Gastroesophageal sphincter (tissue), 3 donors: Measurements from ENCODE around the gene SNAPC3.

Experiments used
- POLR2A ChIP-seq, 2 donors: fragments of 450-650 bp; IDR thresholded peaks; one replicate each; pipeline ENCODE4 v1.6.1; 2017; ENCODE audit warnings: antibody characterized with exemption in 2 of 2, mild to moderate bottlenecking in 2 of 2, moderate library complexity in 1 of 2
- POLR2AphosphoS5 ChIP-seq: sonication (generic); formaldehyde crosslinking; IDR thresholded peaks from one replicate; pipeline ENCODE4 v1.6.1; 2017; ENCODE audit warnings: antibody characterized with exemption
- TF ChIP-seq, protein P1 (sequence below), 4 experiments: fragments of 200-600 bp in 2 of 4; fragments of 450-650 bp in 2 of 4; sonication (generic) in 1 of 4; IDR thresholded peaks; one replicate each; pipeline ENCODE4 v1.5.1; 2017 to 2019; ENCODE audit warnings: antibody characterized with exemption in 4 of 4, mild to moderate bottlenecking in 2 of 4, moderate library complexity in 2 of 4

DNA sequence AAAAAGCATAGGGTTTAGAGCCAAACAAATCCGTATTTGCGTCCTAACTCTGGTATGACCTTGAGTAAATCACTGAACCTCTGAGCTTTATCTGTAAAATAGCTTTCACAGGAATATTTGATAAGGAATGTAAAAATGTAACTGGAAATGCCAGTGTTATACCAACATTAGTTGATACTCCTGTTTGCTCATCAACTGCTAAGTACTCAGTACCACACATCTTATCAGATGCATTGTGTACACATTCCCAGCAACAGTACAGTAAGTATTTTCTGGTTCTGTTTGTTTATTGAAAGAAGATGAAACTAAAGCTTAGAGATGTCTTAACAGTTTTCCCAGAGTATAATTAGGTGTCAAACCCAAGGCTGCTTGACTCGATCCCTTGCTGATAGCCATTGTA, 21.5 kb downstream of the SNAPC3 start:
- no peak for TF ChIP-seq POLR2A (IDR thresholded peaks at IDR 0.05)
- no peak for TF ChIP-seq POLR2AphosphoS5
- TF ChIP-seq, protein P1, sequence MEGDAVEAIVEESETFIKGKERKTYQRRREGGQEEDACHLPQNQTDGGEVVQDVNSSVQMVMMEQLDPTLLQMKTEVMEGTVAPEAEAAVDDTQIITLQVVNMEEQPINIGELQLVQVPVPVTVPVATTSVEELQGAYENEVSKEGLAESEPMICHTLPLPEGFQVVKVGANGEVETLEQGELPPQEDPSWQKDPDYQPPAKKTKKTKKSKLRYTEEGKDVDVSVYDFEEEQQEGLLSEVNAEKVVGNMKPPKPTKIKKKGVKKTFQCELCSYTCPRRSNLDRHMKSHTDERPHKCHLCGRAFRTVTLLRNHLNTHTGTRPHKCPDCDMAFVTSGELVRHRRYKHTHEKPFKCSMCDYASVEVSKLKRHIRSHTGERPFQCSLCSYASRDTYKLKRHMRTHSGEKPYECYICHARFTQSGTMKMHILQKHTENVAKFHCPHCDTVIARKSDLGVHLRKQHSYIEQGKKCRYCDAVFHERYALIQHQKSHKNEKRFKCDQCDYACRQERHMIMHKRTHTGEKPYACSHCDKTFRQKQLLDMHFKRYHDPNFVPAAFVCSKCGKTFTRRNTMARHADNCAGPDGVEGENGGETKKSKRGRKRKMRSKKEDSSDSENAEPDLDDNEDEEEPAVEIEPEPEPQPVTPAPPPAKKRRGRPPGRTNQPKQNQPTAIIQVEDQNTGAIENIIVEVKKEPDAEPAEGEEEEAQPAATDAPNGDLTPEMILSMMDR (IDR thresholded peaks at IDR 0.05): no peak
